Stimulated activated naive CD8-positive, alpha-beta T cell treated with anti-CD3 and anti-CD28 coated beads, Interleukin-15, Interleukin-2, amounts not matched to agents 100 ng/mL and 50 ng/mL, for 24 hours (primary cell): Measurements from ENCODE around the gene AMPH.
"Not testable (repeated sequence)": the region's sequence is repeated elsewhere in the genome, so short reads cannot be mapped to it uniquely, and the experiment has no call there.

Source experiments
- H3K27ac Mint-ChIP-seq: one replicate; pipeline ENCODE4 v1.8.0; 2021; ENCODE audit warnings: mild to moderate bottlenecking, mixed read lengths
- H3K27me3 Mint-ChIP-seq: one replicate; pipeline ENCODE4 v1.8.0; 2021; ENCODE audit warnings: mixed read lengths
- H3K36me3 Mint-ChIP-seq: one replicate; pipeline ENCODE4 v1.8.0; 2021; ENCODE audit warnings: low read depth, mixed read lengths
- H3K4me1 Mint-ChIP-seq: one replicate; pipeline ENCODE4 v1.8.0; 2021; ENCODE audit warnings: low read depth, mixed read lengths
- H3K4me3 Mint-ChIP-seq: one replicate; pipeline ENCODE4 v1.8.0; 2021; ENCODE audit warnings: mild to moderate bottlenecking, mixed read lengths
- H3K9me3 Mint-ChIP-seq: one replicate; pipeline ENCODE4 v1.8.0; 2021; ENCODE audit warnings: mixed read lengths

AMPH gene

DNA sequence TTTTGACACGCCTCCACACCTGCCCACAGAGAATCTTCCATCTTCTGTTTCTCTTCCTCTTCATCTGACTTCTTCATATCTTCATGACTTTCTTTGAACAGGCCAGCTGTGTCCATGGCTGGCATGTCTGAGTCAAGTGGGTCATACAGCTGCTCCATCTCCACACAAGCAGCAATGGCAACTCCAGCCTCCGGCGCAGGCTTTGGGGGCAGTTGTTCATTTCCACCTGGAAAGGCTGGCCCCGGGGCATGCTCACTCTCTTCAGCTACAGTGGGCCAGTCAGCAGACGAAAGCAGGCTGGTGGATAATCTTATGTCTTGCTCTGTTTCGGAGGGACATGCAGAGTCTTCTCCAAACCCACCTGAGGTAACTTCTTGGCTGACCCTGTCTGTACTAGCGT, 202.1 kb downstream of the AMPH start:
- peaks cover 45% of the 10 kb centered on the region for H3K4me1 Mint-ChIP-seq
- no peaks in the 10 kb centered on the region for H3K36me3 Mint-ChIP-seq
- no peak overlapping the region for H3K4me3 Mint-ChIP-seq
- no peak overlapping the region for H3K27ac Mint-ChIP-seq
- peaks cover 4% of the 10 kb centered on the region for H3K9me3 Mint-ChIP-seq
- H3K27me3 Mint-ChIP-seq: no peaks in the 10 kb centered on the region

DNA sequence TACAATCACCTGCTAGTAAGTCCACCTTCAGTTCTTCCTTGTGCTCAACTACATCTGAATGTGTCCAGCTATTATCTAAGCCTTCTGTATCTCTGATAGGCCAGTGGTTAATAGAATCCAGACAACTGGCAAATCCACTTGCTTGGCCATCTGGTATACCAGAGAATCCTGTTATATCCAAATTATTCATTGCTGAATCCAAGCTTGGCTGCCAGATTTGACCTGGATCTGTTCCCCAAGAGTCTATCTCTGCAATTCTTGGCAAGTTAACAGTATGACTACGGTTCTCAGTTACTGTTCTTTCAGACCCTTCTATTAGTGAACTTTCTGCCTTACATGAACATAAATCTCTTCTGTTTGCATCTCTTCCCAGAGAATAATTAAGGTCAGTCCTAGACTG, 203.1 kb downstream of the AMPH start:
- no peaks in the 10 kb centered on the region for H3K27me3 Mint-ChIP-seq
- H3K4me3 Mint-ChIP-seq: no peak overlapping the region
- no peak overlapping the region for H3K27ac Mint-ChIP-seq
- no peaks in the 10 kb centered on the region for H3K36me3 Mint-ChIP-seq
- peaks cover 42% of the 10 kb centered on the region for H3K4me1 Mint-ChIP-seq
- peaks cover 4% of the 10 kb centered on the region for H3K9me3 Mint-ChIP-seq

DNA sequence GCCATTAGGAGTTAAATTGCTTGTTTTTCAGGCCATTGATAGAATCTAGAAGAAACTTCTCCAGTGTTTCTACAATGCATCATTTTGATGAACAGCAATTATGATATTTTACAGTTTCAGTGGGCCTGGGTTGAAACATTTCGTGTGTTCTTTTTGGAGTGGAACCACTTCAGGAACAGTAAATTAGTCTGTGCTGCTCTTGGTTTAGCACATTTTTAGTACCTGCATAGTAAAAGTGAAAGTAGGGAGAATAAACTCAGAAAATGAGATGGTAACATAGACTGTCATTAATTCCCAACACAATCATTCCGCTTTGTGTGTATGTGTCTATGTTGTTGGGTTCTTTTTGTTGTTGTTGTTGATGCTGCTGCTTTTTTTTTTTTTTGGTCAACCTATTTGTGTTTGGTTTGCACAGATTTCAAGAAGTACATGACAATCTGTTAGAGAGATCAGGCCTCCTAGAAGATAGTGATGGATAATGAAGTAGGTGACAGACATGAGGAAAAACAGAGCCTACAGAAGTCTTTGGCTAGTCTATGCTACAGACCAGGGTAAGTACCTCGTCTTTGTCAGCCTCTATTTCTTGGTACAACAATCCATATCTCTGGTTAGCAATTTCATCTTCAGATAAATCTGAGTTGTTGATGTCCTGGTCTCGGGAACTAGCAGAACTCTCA, 203.8 kb downstream of the AMPH start:
- H3K27ac Mint-ChIP-seq: no peak overlapping the region
- no peak overlapping the region for H3K4me3 Mint-ChIP-seq
- H3K4me1 Mint-ChIP-seq: peaks cover 42% of the 10 kb centered on the region
- peaks cover 4% of the 10 kb centered on the region for H3K9me3 Mint-ChIP-seq
- H3K27me3 Mint-ChIP-seq: no peaks in the 10 kb centered on the region
- no peaks in the 10 kb centered on the region for H3K36me3 Mint-ChIP-seq

DNA sequence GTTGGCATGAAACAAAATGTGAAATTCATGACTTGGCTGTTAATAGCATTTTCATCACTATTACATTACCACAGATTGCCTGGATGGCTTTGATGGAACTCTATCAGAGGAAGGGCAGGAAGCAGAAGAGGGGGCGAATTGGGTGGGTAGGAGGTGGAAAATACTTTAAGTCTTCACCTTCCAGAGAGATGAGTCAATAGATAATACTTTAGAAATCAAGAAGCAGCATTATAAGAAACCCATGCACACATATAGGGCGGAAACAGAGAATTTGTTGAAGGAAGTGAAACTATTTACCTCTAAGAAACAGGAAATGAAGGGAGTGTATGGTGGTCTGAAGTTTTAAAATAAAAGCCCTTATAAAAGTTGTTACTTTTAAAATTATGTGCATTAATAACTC, 205.7 kb downstream of the AMPH start:
- H3K9me3 Mint-ChIP-seq: no peaks in the 10 kb centered on the region
- H3K4me1 Mint-ChIP-seq: peaks cover 42% of the 10 kb centered on the region
- peak overlapping the region; percentile 87 for H3K27ac Mint-ChIP-seq
- no peaks in the 10 kb centered on the region for H3K36me3 Mint-ChIP-seq
- peak overlapping the region; percentile 4 for H3K4me3 Mint-ChIP-seq
- no peaks in the 10 kb centered on the region for H3K27me3 Mint-ChIP-seq

DNA sequence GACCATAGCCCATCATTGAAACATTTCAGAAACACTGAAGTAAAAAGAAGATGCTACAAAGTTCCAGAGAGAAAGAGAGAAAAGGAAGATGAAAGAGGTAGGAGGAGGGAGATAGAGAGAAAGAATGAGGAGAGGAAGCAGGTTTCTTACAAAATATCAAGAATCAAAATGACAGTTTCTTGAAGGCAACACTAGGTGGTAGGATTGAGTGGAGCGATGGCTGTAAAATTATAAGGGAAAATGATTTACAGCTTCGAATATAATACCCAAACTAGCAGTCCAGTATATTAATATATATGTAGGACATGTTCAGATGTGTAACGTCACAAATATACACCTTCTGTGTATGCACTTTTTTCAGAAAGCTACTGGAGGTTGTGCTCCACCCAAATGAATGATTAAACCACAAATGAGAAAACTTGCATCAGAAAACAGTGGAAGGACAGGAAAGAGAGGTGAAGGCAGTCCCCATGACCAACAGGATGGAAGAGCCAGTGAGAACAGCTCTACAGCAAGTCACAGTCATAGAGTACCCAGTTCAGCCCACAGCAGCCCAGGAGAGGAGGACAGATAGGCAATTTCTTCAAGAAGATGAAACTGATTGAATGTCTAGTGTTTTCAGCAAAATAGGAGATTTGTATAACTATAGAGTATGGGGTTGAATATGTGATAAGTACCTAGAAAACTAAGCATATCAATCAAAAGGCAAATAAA, 206.3 kb downstream of the AMPH start:
- Mint-ChIP-seq H3K9me3 (no peaks in the 10 kb centered on the region), H3K27ac (peak overlapping the region; percentile 87), H3K27me3 (no peaks in the 10 kb centered on the region), H3K4me3 (no peak overlapping the region), H3K36me3 (no peaks in the 10 kb centered on the region), H3K4me1 (peaks cover 42% of the 10 kb centered on the region)

DNA sequence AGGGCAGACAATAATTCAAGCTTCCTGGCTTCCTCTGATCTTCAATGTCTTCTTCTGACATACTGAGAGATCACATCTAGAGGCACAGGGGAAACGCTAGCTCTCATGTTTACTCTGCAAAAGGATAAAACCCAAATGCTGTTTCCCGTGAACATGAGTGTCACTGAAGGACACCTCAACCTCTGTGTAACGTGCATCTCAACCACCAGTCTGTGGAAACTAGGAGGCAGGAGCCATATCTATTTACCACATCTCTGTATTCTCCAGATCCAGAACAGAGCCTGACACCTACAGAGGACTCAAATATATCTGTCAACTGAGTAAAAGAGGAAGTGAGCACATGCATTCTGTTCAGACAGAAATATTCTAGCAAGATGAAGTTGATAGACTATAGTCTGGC, 217.4 kb downstream of the AMPH start:
- Mint-ChIP-seq H3K4me1 (peaks cover 27% of the 10 kb centered on the region), H3K36me3 (no peaks in the 10 kb centered on the region), H3K9me3 (no peaks in the 10 kb centered on the region), H3K27me3 (no peaks in the 10 kb centered on the region), H3K27ac (no peak overlapping the region), H3K4me3 (no peak overlapping the region)

DNA sequence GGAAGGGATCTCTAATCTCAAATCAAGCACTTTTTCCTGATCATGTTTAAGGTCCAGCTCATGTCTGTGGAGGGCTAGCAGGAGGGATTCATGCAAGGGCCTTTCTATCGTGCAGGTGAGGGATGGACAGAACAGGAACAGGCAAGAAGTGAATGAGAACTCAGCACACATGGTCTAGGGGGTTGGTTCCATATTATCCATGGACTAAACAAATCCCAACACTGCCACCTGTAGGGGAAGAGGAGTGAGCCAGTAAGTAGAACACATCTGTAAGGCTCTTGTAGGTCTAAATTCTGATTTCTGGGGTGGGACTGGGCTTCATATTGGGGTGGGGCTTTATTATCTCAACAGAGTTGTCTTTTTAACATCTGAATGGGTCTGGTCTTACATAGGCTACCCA, 219.8 kb downstream of the AMPH start:
- peaks cover 27% of the 10 kb centered on the region for H3K4me1 Mint-ChIP-seq
- H3K9me3 Mint-ChIP-seq: no peaks in the 10 kb centered on the region
- no peaks in the 10 kb centered on the region for H3K36me3 Mint-ChIP-seq
- H3K27me3 Mint-ChIP-seq: no peaks in the 10 kb centered on the region
- no peak overlapping the region for H3K4me3 Mint-ChIP-seq
- H3K27ac Mint-ChIP-seq: no peak overlapping the region

DNA sequence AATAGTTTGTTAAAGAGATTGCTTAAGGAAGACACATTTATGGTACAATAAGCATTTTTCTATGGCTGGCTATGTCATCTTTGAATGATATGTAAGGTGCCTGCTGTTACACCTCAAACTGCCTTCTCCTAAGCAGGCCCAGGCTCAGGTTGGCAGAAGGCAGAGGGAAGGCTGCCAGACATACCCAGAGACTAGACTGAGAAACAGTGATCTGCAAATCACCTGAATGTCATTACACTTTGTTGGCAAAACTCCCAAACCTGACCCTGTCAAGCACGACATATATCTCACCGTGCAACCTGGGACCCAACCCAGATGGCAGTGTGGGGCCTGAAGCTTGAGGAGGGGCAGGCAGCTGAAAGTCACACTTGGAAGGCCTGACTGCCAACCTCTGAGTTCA, 221.1 kb downstream of the AMPH start:
- Mint-ChIP-seq H3K4me1 (peaks cover 27% of the 10 kb centered on the region), H3K4me3 (no peak overlapping the region), H3K27ac (no peak overlapping the region), H3K36me3 (no peaks in the 10 kb centered on the region), H3K9me3 (no peaks in the 10 kb centered on the region), H3K27me3 (no peaks in the 10 kb centered on the region)

DNA sequence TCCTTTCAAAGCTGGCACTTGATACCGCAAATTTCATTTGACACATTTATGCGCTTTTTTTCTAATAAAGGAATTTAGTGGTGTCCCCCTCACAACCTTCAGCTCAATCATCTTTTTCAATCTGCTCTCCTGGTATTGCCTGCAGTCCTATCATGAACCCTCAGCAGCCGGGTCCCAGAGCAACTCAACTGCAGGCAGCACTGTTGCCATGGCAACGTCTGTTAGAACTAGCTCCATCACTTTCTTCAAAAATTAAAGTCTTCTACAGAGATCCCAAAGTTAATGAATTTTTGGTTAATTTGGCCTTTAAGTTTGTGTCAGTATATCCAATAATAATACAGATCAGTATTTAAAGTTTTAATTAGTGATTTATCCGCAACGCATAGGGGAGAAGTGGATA, 221.6 kb downstream of the AMPH start:
- H3K9me3 Mint-ChIP-seq: no peaks in the 10 kb centered on the region
- no peaks in the 10 kb centered on the region for H3K36me3 Mint-ChIP-seq
- H3K27ac Mint-ChIP-seq: no peak overlapping the region
- no peak overlapping the region for H3K4me3 Mint-ChIP-seq
- H3K4me1 Mint-ChIP-seq: peaks cover 27% of the 10 kb centered on the region
- peaks cover 1% of the 10 kb centered on the region for H3K27me3 Mint-ChIP-seq

DNA sequence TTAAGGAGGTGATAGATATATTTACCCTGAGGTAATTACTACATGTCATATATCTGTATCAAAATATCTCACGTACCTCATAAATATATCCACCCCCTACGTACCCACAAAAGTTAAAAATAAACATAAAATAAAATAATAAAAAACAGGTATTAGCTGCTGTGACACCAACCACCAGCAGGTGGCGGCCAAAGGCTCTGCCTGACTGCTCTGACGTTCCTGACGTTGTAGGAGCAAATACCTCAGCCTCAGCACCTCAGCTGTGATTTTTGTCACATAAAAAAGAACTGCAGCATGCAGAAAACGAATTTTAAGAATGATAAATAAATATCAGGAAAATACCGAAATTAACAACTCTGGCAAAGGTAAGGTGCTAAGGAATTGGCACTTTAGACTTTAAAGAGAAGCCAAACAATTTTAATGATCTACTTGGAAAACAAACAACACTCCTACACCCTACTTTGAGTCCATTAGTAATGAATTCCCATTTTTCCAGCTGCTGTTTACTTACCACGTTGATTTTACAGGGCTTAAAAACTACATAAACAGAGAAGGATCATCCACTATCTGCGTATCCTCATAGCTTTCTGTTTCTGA, 232.3 kb downstream of the AMPH start:
- no peaks in the 10 kb centered on the region for H3K9me3 Mint-ChIP-seq
- no peaks in the 10 kb centered on the region for H3K36me3 Mint-ChIP-seq
- no peak overlapping the region for H3K4me3 Mint-ChIP-seq
- peaks cover 6% of the 10 kb centered on the region for H3K4me1 Mint-ChIP-seq
- H3K27ac Mint-ChIP-seq: no peak overlapping the region
- peaks cover 6% of the 10 kb centered on the region for H3K27me3 Mint-ChIP-seq

DNA sequence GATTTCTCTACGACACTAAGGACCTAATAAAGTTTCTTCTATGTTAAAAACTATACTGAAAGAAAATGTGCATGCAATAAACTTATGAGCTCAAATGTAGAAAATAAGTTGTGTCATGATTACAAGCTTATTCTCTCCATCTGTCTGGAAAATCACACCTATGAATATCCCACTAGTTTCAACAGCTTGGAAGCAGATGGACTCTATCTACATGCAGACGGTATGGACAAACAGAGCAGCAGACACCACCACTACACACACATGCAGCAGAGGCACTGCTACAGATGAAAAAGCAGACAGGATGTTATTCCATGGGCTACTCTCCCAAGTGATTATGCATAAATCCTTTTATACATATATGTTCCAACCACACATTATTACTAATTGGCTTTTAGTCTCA, 234.3 kb downstream of the AMPH start:
- Mint-ChIP-seq H3K27me3 (peaks cover 3% of the 10 kb centered on the region), H3K9me3 (no peaks in the 10 kb centered on the region), H3K4me3 (no peak overlapping the region), H3K4me1 (peaks cover 10% of the 10 kb centered on the region), H3K36me3 (no peaks in the 10 kb centered on the region), H3K27ac (no peak overlapping the region)

DNA sequence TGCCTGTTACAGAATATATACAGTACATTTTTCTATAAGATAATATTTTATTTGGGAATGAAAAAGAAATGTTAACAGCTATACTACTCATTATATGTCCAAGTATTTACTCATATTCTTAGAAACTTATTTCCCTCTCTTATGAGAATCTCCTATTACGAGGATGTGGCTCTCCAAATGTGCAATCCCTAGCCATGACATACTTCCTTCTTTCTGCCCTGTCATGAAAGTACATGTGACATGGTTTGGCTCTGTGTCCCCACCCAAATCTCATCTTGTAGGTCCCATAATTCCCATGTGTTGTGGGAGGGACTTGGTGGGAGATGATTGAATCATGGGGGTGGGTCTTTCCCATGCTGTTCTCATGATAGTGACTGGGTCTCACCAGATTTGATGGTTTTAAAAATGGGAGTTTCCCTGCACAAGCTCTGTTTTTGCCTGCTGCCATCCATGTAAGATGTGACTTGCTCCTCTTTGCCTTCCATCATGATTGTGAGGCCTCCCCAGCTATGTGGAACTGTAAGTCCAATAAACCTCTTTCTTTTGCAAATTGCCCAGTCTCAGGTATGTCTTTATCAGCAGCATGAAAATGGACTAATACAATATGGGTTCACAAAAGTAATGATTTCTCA, 235.1 kb downstream of the AMPH start:
- H3K27me3 Mint-ChIP-seq, H3K9me3 Mint-ChIP-seq, H3K4me3 Mint-ChIP-seq, H3K36me3 Mint-ChIP-seq, H3K4me1 Mint-ChIP-seq, H3K27ac Mint-ChIP-seq: not testable (repeated sequence)

DNA sequence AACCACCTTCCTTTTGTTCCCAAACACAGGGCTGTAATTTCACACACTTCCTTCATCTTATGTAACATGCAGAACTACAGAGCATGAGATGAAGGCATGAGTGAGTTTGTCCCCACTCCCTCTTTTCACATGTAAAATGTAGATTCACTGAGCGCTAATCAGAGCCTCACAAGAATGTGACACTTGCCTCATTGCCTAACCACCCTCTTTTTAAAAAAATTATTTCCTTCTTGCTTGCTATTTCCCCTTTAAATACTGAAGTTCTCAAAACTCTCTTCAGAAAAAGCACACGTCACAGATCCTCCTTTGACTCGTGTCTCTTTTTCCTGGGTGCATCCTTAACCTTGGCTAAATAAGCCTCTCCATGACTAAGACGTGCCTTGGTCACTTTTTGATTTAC, 236.5 kb downstream of the AMPH start:
- Mint-ChIP-seq H3K4me3 (no peak overlapping the region), H3K4me1 (peaks cover 10% of the 10 kb centered on the region), H3K27ac (no peak overlapping the region), H3K9me3 (no peaks in the 10 kb centered on the region), H3K36me3 (no peaks in the 10 kb centered on the region), H3K27me3 (no peaks in the 10 kb centered on the region)

DNA sequence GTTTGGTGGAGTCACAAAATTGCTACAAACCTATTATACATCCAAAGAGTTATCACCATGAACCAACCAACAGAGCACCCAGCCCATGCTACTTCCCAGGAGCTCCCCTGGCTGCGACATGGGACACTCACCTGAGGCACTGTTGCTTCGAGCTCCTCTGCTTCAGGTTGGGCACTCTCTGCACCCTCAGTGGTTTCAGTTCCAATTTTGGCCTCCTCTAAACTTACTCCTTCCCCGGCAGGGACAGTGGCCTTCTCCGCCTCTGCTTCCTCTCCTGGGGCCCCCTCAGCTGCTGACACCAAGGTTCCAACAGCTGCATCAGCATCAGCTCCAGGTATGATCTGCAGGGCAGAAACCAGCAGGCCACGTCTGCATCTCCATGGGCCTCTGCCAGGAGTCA, 237.3 kb downstream of the AMPH start:
- Mint-ChIP-seq H3K27me3 (no peaks in the 10 kb centered on the region), H3K4me1 (peaks cover 7% of the 10 kb centered on the region), H3K27ac (no peak overlapping the region), H3K4me3 (no peak overlapping the region), H3K36me3 (no peaks in the 10 kb centered on the region), H3K9me3 (no peaks in the 10 kb centered on the region)

DNA sequence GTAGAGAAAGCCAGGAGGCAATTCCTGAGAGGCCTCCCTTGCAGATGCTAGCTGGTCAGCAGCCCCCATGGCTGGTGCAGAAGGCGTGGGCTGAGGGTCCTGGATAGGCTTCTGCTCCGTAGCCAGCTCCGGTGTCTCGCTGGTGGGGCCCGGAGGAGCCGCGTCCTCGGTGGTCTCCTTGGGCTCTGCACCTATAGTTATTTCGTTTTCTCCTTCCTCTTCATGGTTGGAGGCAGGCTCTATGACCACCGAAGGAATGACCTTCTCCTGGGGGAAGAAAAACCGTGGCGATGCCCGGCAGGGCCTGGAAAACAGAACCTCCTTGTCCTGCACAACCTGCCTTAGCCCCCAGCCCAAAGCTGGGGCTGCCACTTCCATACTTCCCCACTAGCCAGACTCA, 239.4 kb downstream of the AMPH start:
- Mint-ChIP-seq H3K36me3 (no peaks in the 10 kb centered on the region), H3K4me3 (no peak overlapping the region), H3K4me1 (peaks cover 7% of the 10 kb centered on the region), H3K27ac (no peak overlapping the region), H3K27me3 (no peaks in the 10 kb centered on the region), H3K9me3 (no peaks in the 10 kb centered on the region)
